Rectal smooth muscle tissue (tissue), 1 donor: ENCODE results near the gene TKTL2.

Experiments
- H3K27ac ChIP-seq: one replicate; pipeline ENCODE4 v1.7.0; 2013; ENCODE audit warnings: low read depth, low read length, inconsistent platforms
- H3K27me3 ChIP-seq: one replicate; pipeline ENCODE4 v1.7.0; 2013; ENCODE audit warnings: low read length; ENCODE audit not compliant: control insufficient read depth, insufficient read depth
- H3K36me3 ChIP-seq: one replicate; pipeline ENCODE4 v1.7.0; 2013; ENCODE audit warnings: low read length; ENCODE audit not compliant: control insufficient read depth, insufficient read depth
- H3K4me1 ChIP-seq: one replicate; pipeline ENCODE4 v1.7.0; 2013; ENCODE audit warnings: low read length; ENCODE audit not compliant: control insufficient read depth, insufficient read depth
- H3K4me3 ChIP-seq: one replicate; pipeline ENCODE4 v1.7.0; 2013; ENCODE audit warnings: low read length
- H3K9ac ChIP-seq: one replicate; pipeline ENCODE4 v1.7.0; 2013; ENCODE audit warnings: low read length

The TKTL2 gene

GRCh38 chr4:163473576-163473975 is at the start of gene TKTL2:
TSS of gene TKTL2 (minus strand) at chr4:163473754. CDS start at chr4:163473734, 20 bp downstream.
- Histone ChIP-seq H3K27ac (no peak within 1 kb of the TSS), H3K9ac (no peak within 1 kb of the TSS), H3K27me3 (no peaks in the 10 kb centered on the region), H3K36me3 (no peaks in the 10 kb centered on the region), H3K4me3 (no peak within 1 kb of the TSS), H3K4me1 (no peaks in the 10 kb centered on the region)

GRCh38 chr4:163515198-163515597 is 41.6 kb upstream of the TKTL2 start:
- H3K4me1 ChIP-seq: no peaks in the 10 kb centered on the region
- H3K27ac ChIP-seq: no peak overlapping the region
- no peak overlapping the region for H3K9ac ChIP-seq
- peaks cover 9% of the 10 kb centered on the region for H3K36me3 ChIP-seq
- no peak overlapping the region for H3K4me3 ChIP-seq
- H3K27me3 ChIP-seq: no peaks in the 10 kb centered on the region

- Histone ChIP-seq H3K27me3 (no peaks in the 10 kb centered on the region), H3K9ac (no peak overlapping the region), H3K27ac (no peak overlapping the region), H3K4me1 (peaks cover 3% of the 10 kb centered on the region), H3K36me3 (peaks cover 4% of the 10 kb centered on the region), H3K4me3 (no peak overlapping the region)
Observed at GRCh38 chr4:163505374-163505773, 31.8 kb upstream of the TKTL2 start.

- Histone ChIP-seq H3K36me3 (no peaks in the 10 kb centered on the region), H3K4me1 (peaks cover 3% of the 10 kb centered on the region), H3K9ac (no peak overlapping the region), H3K27me3 (no peaks in the 10 kb centered on the region), H3K27ac (no peak overlapping the region), H3K4me3 (no peak overlapping the region)
Observed at GRCh38 chr4:163500586-163500985, 27.0 kb upstream of the TKTL2 start.

- H3K27ac ChIP-seq: no peak overlapping the region
- peak overlapping the region; percentile 44 for H3K4me3 ChIP-seq
- no peaks in the 10 kb centered on the region for H3K36me3 ChIP-seq
- peaks cover 3% of the 10 kb centered on the region for H3K4me1 ChIP-seq
- no peak overlapping the region for H3K9ac ChIP-seq
- no peaks in the 10 kb centered on the region for H3K27me3 ChIP-seq
Observed at GRCh38 chr4:163495900-163496299, 22.3 kb upstream of the TKTL2 start.

- Histone ChIP-seq H3K27me3 (no peaks in the 10 kb centered on the region), H3K27ac (peak within 1 kb of the TSS; percentile 75), H3K9ac (peak within 1 kb of the TSS; percentile 95), H3K36me3 (no peaks in the 10 kb centered on the region), H3K4me1 (no peaks in the 10 kb centered on the region), H3K4me3 (peak within 1 kb of the TSS; percentile 86)
Observed at GRCh38 chr4:163494360-163495241, 21.0 kb upstream of the TKTL2 start, which contains the start of gene TMA16. TSS of gene TMA16 (plus strand) at chr4:163494690. CDS start at chr4:163494802, 112 bp downstream.

- Histone ChIP-seq H3K4me1 (no peaks in the 10 kb centered on the region), H3K4me3 (peak overlapping the region; percentile 86), H3K36me3 (no peaks in the 10 kb centered on the region), H3K9ac (peak overlapping the region; percentile 95), H3K27ac (peak overlapping the region; percentile 75), H3K27me3 (no peaks in the 10 kb centered on the region)
Observed at GRCh38 chr4:163493643-163494359, 20.2 kb upstream of the TKTL2 start.

GRCh38 chr4:163492951-163493504 is 19.5 kb upstream of the TKTL2 start:
- Histone ChIP-seq H3K36me3 (no peaks in the 10 kb centered on the region), H3K4me3 (no peak overlapping the region), H3K9ac (no peak overlapping the region), H3K27me3 (no peaks in the 10 kb centered on the region), H3K27ac (no peak overlapping the region), H3K4me1 (no peaks in the 10 kb centered on the region)

- Histone ChIP-seq H3K36me3 (no peaks in the 10 kb centered on the region), H3K27me3 (no peaks in the 10 kb centered on the region), H3K4me3 (no peak overlapping the region), H3K4me1 (no peaks in the 10 kb centered on the region), H3K9ac (no peak overlapping the region), H3K27ac (no peak overlapping the region)
Observed at GRCh38 chr4:163489929-163490328, 16.4 kb upstream of the TKTL2 start.

GRCh38 chr4:163486321-163486720 is 12.8 kb upstream of the TKTL2 start:
- H3K4me1 ChIP-seq: no peaks in the 10 kb centered on the region
- no peak overlapping the region for H3K4me3 ChIP-seq
- no peaks in the 10 kb centered on the region for H3K36me3 ChIP-seq
- no peaks in the 10 kb centered on the region for H3K27me3 ChIP-seq
- H3K9ac ChIP-seq: no peak overlapping the region
- H3K27ac ChIP-seq: no peak overlapping the region

GRCh38 chr4:163485589-163485988 is 12.0 kb upstream of the TKTL2 start:
- Histone ChIP-seq H3K9ac (no peak overlapping the region), H3K27me3 (no peaks in the 10 kb centered on the region), H3K4me1 (no peaks in the 10 kb centered on the region), H3K36me3 (no peaks in the 10 kb centered on the region), H3K4me3 (no peak overlapping the region), H3K27ac (no peak overlapping the region)

- Histone ChIP-seq H3K4me3 (no peak overlapping the region), H3K27ac (no peak overlapping the region), H3K36me3 (no peaks in the 10 kb centered on the region), H3K4me1 (no peaks in the 10 kb centered on the region), H3K27me3 (no peaks in the 10 kb centered on the region), H3K9ac (no peak overlapping the region)
Observed at GRCh38 chr4:163484906-163485305, 11.4 kb upstream of the TKTL2 start.
